HepG2 (cell line): ENCODE data around the gene AGBL2. TPM values are rescaled to one million over a fixed set of nuclear protein-coding genes. Genes with fewer than 3 reads are reported as not detected.
"Not testable (repeated sequence)": the region's sequence is repeated elsewhere in the genome, so short reads cannot be mapped to it uniquely, and the experiment has no call there.

Experiments used
- ATAC-seq: fragments of 200-7000 bp; cut with Tn5 transposase; 3 replicates; pipeline ENCODE4 v1.9.1; 2020; ENCODE audit warnings: mild to moderate bottlenecking, moderate library complexity
- BruUV-seq: library from RNA; stranded (reverse); fragments of 400-500 nt; replicated peaks from 2 replicates; lab custom pipeline; 2021; lab: Mats Ljungman, UMichigan
- CTCF ChIA-PET: fragments of 300-600 bp; formaldehyde crosslinking; extraction: SDS; loops from one replicate; lab custom pipeline; 2021; ENCODE audit warnings: low total read pairs, inconsistent platforms, low intra/inter-chr PET ratio; lab: Yijun Ruan, JAX
- POLR2A ChIA-PET: fragments of 350-600 bp; sonication (Branson Sonifier 250); formaldehyde crosslinking; loops from one replicate; lab custom pipeline; 2020; ENCODE audit warnings: antibody characterized with exemption, inconsistent platforms; lab: Yijun Ruan, JAX
- DNase-seq: peaks from one replicate; pipeline ENCODE4 v3.0.0-alpha.2; 2015; ENCODE audit warnings: low spot score
- FAIRE-seq: peaks from 3 replicates; lab custom pipeline; 2011; peaks lifted over from hg19 to GRCh38; lab: Jason Lieb, UNC
- H2AFZ ChIP-seq: one replicate; pipeline ENCODE4 v1.6.1; 2011; ENCODE audit warnings: low read length, inconsistent platforms
- H3K27ac ChIP-seq: fragments of 300-600 bp; 3 replicates; pipeline ENCODE4 v1.8.0; 2011; ENCODE audit warnings: mixed run types, mild to moderate bottlenecking, mixed read lengths, low read length, inconsistent platforms; ENCODE audit not compliant: insufficient read depth; ENCODE audit errors: extremely low read length
- H3K27me3 ChIP-seq, 2 experiments: fragments of 200-600 bp in 1 of 2; 2 replicates in 1 of 2; 3 replicates in 1 of 2; pipeline versions ENCODE4 v1.6.0 to v1.8.0; 2011; ENCODE audit warnings: low read length in 2 of 2, mild to moderate bottlenecking in 2 of 2, moderate library complexity in 2 of 2, inconsistent platforms in 1 of 2; ENCODE audit not compliant: insufficient read depth in 2 of 2, control insufficient read depth in 1 of 2
- H3K36me3 ChIP-seq, 2 experiments: fragments of 200-600 bp in 1 of 2; replicated peaks in 1 of 2; 2 replicates in 1 of 2; 3 replicates in 1 of 2; pipeline versions ENCODE4 v1.5.1 to v1.8.0; 2011; ENCODE audit warnings: low read length in 2 of 2, inconsistent platforms in 1 of 2; ENCODE audit not compliant: insufficient read depth in 2 of 2, control insufficient read depth in 1 of 2
- H3K4me1 ChIP-seq: 2 replicates; pipeline ENCODE4 v1.5.1; 2012; ENCODE audit warnings: low read length, inconsistent platforms; ENCODE audit not compliant: insufficient read depth
- H3K4me2 ChIP-seq: 2 replicates; pipeline ENCODE4 v1.6.0; 2011; ENCODE audit warnings: low read depth, low read length, inconsistent platforms
- H3K4me3 ChIP-seq, 3 experiments: fragments of 200-600 bp in 1 of 3; sonication (generic), shearing (Covaris generic) in 1 of 3; replicated peaks in 1 of 3; 2 replicates each; pipeline ENCODE4 v1.5.1; 2011 to 2016; ENCODE audit warnings: low read length in 3 of 3, inconsistent platforms in 2 of 3, low read depth in 2 of 3, mild to moderate bottlenecking in 2 of 3, control low read depth in 1 of 3, mixed read lengths in 1 of 3; ENCODE audit not compliant: insufficient read depth in 1 of 3
- H3K79me2 ChIP-seq: one replicate; pipeline ENCODE4 v1.6.1; 2011; ENCODE audit warnings: low read length, inconsistent platforms; ENCODE audit not compliant: insufficient read depth
- H3K9ac ChIP-seq: 2 replicates; pipeline ENCODE4 v1.6.0; 2011; ENCODE audit warnings: mild to moderate bottlenecking, low read depth, low read length, inconsistent platforms; ENCODE audit not compliant: insufficient read depth
- H3K9me3 ChIP-seq: 2 replicates; pipeline ENCODE4 v1.5.1; 2012; ENCODE audit warnings: mild to moderate bottlenecking, low read length
- H4K20me1 ChIP-seq: 2 replicates; pipeline ENCODE4 v1.6.0; 2011; ENCODE audit warnings: inconsistent platforms, mild to moderate bottlenecking, low read length, moderate library complexity; ENCODE audit not compliant: insufficient read depth
- BORCS8-MEF2B ChIP-seq: sonication (generic); formaldehyde crosslinking; IDR thresholded peaks from 2 replicates; pipeline ENCODE4 v1.8.0; 2022; ENCODE audit warnings: mild to moderate bottlenecking, missing genetic modification reagents
- CEBPB ChIP-seq: IDR thresholded peaks from 2 replicates; pipeline ENCODE4 v1.6.1; 2011; ENCODE audit warnings: low read depth, low read length, improper control_type of control experiment, borderline replicate concordance
- FOSL2 ChIP-seq: sonication (generic); formaldehyde crosslinking; IDR thresholded peaks from 2 replicates; pipeline ENCODE4 v1.4.0; 2020; ENCODE audit warnings: missing genetic modification reagents
- MAFK ChIP-seq, 2 experiments: IDR thresholded peaks in 1 of 2; conservative IDR thresholded peaks in 1 of 2; 2 replicates each; pipeline ENCODE4 v1.6.1; 2011; ENCODE audit warnings: improper control_type of control experiment in 2 of 2, low read length in 2 of 2
- ZFP36L1 ChIP-seq: sonication (generic); formaldehyde crosslinking; IDR thresholded peaks from 2 replicates; pipeline ENCODE4 v1.8.0; 2022; ENCODE audit warnings: mild to moderate bottlenecking, missing genetic modification reagents, moderate library complexity
- ZNF761 ChIP-seq: sonication (generic); formaldehyde crosslinking; conservative IDR thresholded peaks from 2 replicates; pipeline ENCODE4 v1.4.0; 2020; ENCODE audit warnings: mild to moderate bottlenecking, missing genetic modification reagents
- whole genome bisulfite sequencing: methylation state at CpG from one replicate; pipeline ENCODE4 v1.1.6; 2017; ENCODE audit warnings: low lambda C conversion rate; 5-methylcytosine and 5-hydroxymethylcytosine counted together
- in situ Hi-C: cut with HindIII; loops from 2 replicates; pipeline ENCODE4 v1.10.0; 2017; ENCODE audit warnings: low pct_unique_long_range_greater_than_20kb; ENCODE audit not compliant: extremely low pct_ligation_motif_present
- intact Hi-C: fragments of 100-400 bp; cut with micrococcal nuclease; formaldehyde crosslinking; loops from one replicate; pipeline ENCODE4 v1.10.0; 2022; ENCODE audit not compliant: unreplicated experiment
- polyA plus RNA-seq, 8 experiments: library from polyadenylated mRNA; depleted of rRNA in 3 of 8; stranded (reverse) in 7 of 8; unstranded in 1 of 8; fragments of >200 nt; fragmentation: Illumina TruSeq in 4 of 8; extraction: Trizol in 4 of 8; gene quantifications; 2 replicates each; pipeline versions ENCODE4 v1.2.1 to v1.2.3, GENCODE V29; 2011 to 2016; ENCODE audit warnings: low read depth in 4 of 8, missing spikeins in 1 of 8, mixed read lengths in 1 of 8; ENCODE audit not compliant: insufficient read depth in 1 of 8
- total RNA-seq, 5 experiments: library from RNA; depleted of rRNA; stranded (reverse); fragments of >200 nt; fragmentation: Illumina TruSeq; extraction: Trizol; gene quantifications; 2 replicates each; pipeline ENCODE4 v1.2.3, GENCODE V29; 2016; ENCODE audit warnings: low read depth in 1 of 5
- TF ChIP-seq, protein P1 (sequence below): sonication (generic); formaldehyde crosslinking; IDR thresholded peaks from 2 replicates; pipeline ENCODE4 v1.4.0; 2020; ENCODE audit warnings: missing genetic modification reagents

Gene AGBL2
- total and polyA plus RNA-seq, 2 of the 13 experiments (the other 11 are each of a cell fraction or from before 2014, with no cell fraction given): 1.6 to 5.7 TPM

DNA sequence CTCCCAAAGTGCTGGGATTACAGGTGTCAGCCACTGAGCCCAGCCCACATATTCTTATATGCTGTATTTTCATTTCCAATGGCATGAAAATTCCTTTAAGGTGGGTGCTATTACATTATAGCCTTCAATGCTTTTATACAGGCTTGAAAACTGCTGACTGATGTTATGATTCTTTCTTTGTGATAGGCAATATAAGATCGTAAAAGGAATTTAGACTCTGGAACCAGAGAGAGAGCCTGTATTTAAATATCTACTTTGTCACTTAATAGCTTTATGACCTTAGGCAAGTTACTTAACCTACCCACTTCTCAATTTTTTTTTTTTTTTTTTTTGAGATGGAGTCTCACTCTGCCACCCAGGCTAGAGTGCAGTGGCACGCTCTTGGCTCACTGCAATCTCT is 26.2 kb downstream of the AGBL2 start:
- 66% methylated on average over 2 of the region's 2 CpGs for WGBS
- no peaks in the 10 kb centered on the region for H3K36me3 ChIP-seq
- H3K9me3 ChIP-seq: no peaks in the 10 kb centered on the region
- DNase-seq (no peak), FAIRE-seq (no peak), ATAC-seq (no peak)
- no peaks in the 10 kb centered on the region for H3K79me2 ChIP-seq
- no peaks in the 10 kb centered on the region for H4K20me1 ChIP-seq
- intact Hi-C loops: no loop called here
- H3K4me2 ChIP-seq: no peak overlapping the region
- ChIA-PET POLR2A (no interaction called here), CTCF (no interaction called here)
- no peak overlapping the region for H3K4me3 ChIP-seq
- no peaks in the 10 kb centered on the region for H3K27me3 ChIP-seq
- BruUV-seq: no TSS peak
- H2AFZ ChIP-seq: no peak overlapping the region
- H3K9ac ChIP-seq: no peak overlapping the region
- TF ChIP-seq MAFK (conservative IDR thresholded peaks at IDR 0.05 in 1 of 2, IDR thresholded peaks at IDR 0.05 in 1 of 2; ENCODE audit: low read length in 2 of 2) (peak in 1 of 2 experiments; percentile 23; a peak in 1 of 4 replicates), BORCS8-MEF2B (CRISPR knock-in tag) (no peak)
- no peaks in the 10 kb centered on the region for H3K4me1 ChIP-seq
- in situ Hi-C loops: no loop called here
- no peak overlapping the region for H3K27ac ChIP-seq

DNA sequence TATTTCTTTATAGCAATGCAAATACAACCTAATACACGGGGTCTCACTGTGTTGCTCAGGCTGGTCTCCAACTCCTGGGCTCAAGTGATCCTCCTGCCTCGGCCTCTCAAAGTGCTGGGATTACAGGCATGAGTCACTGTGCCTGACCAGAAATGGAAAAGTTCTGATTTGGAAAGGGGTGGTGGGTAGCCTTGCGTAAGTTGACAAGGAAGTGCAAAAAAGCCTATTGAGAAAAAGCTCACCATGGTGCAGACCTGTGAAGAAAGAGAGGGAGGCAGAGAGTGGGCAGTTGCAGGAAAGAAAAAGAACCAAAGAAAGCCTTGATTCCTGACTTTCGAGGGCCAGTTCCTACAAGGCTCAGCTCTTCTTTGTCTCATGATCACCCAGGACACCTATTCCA is 27.1 kb downstream of the AGBL2 start:
- CTCF ChIA-PET: no interaction called here
- TF ChIP-seq CEBPB (0 out of 2 replicates have a peak, but pooled peaks have one; percentile 1), FOSL2 (CRISPR knock-in tag) (peak; percentile 26; the same call in 1 of the 2 replicates), ZNF761 (no peak), ZFP36L1 (no peak)
- TF ChIP-seq, protein P1, sequence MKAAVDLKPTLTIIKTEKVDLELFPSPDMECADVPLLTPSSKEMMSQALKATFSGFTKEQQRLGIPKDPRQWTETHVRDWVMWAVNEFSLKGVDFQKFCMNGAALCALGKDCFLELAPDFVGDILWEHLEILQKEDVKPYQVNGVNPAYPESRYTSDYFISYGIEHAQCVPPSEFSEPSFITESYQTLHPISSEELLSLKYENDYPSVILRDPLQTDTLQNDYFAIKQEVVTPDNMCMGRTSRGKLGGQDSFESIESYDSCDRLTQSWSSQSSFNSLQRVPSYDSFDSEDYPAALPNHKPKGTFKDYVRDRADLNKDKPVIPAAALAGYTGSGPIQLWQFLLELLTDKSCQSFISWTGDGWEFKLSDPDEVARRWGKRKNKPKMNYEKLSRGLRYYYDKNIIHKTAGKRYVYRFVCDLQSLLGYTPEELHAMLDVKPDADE (CRISPR knock-in tag): no peak
- 64% methylated on average over 4 of the region's 4 CpGs for WGBS
- FAIRE-seq (no peak), ATAC-seq (no peak), DNase-seq (no peak)
- no peaks in the 10 kb centered on the region for H3K79me2 ChIP-seq
- H3K4me2 ChIP-seq: no peak overlapping the region
- no peaks in the 10 kb centered on the region for H4K20me1 ChIP-seq
- no peak overlapping the region for H3K27ac ChIP-seq
- intact Hi-C loops (no loop called here), in situ Hi-C loops (no loop called here)
- H2AFZ ChIP-seq: no peak overlapping the region
- H3K4me3 ChIP-seq: no peak overlapping the region
- H3K9ac ChIP-seq: no peak overlapping the region
- H3K27me3 ChIP-seq: no peaks in the 10 kb centered on the region
- POLR2A ChIA-PET: no interaction called here
- no peaks in the 10 kb centered on the region for H3K4me1 ChIP-seq
- no peaks in the 10 kb centered on the region for H3K9me3 ChIP-seq
- no TSS peak for BruUV-seq
- H3K36me3 ChIP-seq: no peaks in the 10 kb centered on the region

GRCh38 chr11:47686704-47687103 is 28.5 kb downstream of the AGBL2 start:
- H3K4me1 ChIP-seq, H4K20me1 ChIP-seq, ATAC-seq, H3K27me3 ChIP-seq, H3K9ac ChIP-seq, H3K9me3 ChIP-seq, BruUV-seq, H3K79me2 ChIP-seq, CTCF ChIA-PET, DNase-seq, H3K27ac ChIP-seq, in situ Hi-C loops, H3K4me3 ChIP-seq, H3K4me2 ChIP-seq, H2AFZ ChIP-seq, intact Hi-C loops, FAIRE-seq, H3K36me3 ChIP-seq: not testable (repeated sequence)
- 93% methylated on average over 3 of the region's 3 CpGs for WGBS
- POLR2A ChIA-PET: interaction anchor here (0.5 kb wide), 1 partner anchor 44 kb away, joined by 4 read pairs; no protein-coding TSS in a partner anchor
